Activated CD8-positive, alpha-beta T cell treated with anti-CD3 and anti-CD28 coated beads, Interleukin-2, amount 10 ng/mL, durations not matched to agents 7 days and 5 days (primary cell): ENCODE measurements around the gene TBC1D10A. TPM values are rescaled to one million over a fixed set of nuclear protein-coding genes. Genes with fewer than 3 reads are reported as not detected.
A peak's percentile ranks its signal among the peaks of the same experiment; 100 is the strongest.

Experiments
- ATAC-seq: fragments of 150-1000 bp; cut with Tn5 transposase; one replicate; pipeline ENCODE4 v1.10.0; 2021; ENCODE audit warnings: moderate library complexity
- CTCF ChIA-PET: fragments of 350-600 bp; sonication (Branson Sonifier 250); formaldehyde crosslinking; loops from one replicate; lab custom pipeline; 2021; ENCODE audit warnings: antibody characterized with exemption; lab: Charles Lee
- POLR2A ChIA-PET: fragments of 350-600 bp; sonication (Branson Sonifier 250); formaldehyde crosslinking; loops from one replicate; lab custom pipeline; 2021; ENCODE audit warnings: antibody characterized with exemption; lab: Charles Lee
- DNase-seq: peaks from one replicate; pipeline ENCODE4 v3.0.0-alpha.2; 2020
- H3K27ac Mint-ChIP-seq: one replicate; pipeline ENCODE4 v1.8.0; 2021; ENCODE audit warnings: mild to moderate bottlenecking, mixed read lengths
- H3K27me3 Mint-ChIP-seq: one replicate; pipeline ENCODE4 v1.8.0; 2021; ENCODE audit warnings: low read depth, mixed read lengths
- H3K36me3 Mint-ChIP-seq: one replicate; pipeline ENCODE4 v1.8.0; 2021; ENCODE audit warnings: low read depth, mixed read lengths
- H3K4me1 Mint-ChIP-seq: one replicate; pipeline ENCODE4 v1.8.0; 2021; ENCODE audit warnings: low read depth, mixed read lengths
- H3K4me3 Mint-ChIP-seq: one replicate; pipeline ENCODE4 v1.8.0; 2021; ENCODE audit warnings: mild to moderate bottlenecking, mixed read lengths
- H3K9me3 Mint-ChIP-seq: one replicate; pipeline ENCODE4 v1.8.0; 2022; ENCODE audit warnings: mixed read lengths; ENCODE audit not compliant: insufficient read depth
- total RNA-seq, 2 experiments: library from RNA; stranded (reverse); gene quantifications; one replicate each; pipeline ENCODE4 v1.2.3, GENCODE V29; 2021

TBC1D10A gene
- total RNA-seq, 2 experiments from 2014 or later: 47.6 to 49.2 TPM

DNA sequence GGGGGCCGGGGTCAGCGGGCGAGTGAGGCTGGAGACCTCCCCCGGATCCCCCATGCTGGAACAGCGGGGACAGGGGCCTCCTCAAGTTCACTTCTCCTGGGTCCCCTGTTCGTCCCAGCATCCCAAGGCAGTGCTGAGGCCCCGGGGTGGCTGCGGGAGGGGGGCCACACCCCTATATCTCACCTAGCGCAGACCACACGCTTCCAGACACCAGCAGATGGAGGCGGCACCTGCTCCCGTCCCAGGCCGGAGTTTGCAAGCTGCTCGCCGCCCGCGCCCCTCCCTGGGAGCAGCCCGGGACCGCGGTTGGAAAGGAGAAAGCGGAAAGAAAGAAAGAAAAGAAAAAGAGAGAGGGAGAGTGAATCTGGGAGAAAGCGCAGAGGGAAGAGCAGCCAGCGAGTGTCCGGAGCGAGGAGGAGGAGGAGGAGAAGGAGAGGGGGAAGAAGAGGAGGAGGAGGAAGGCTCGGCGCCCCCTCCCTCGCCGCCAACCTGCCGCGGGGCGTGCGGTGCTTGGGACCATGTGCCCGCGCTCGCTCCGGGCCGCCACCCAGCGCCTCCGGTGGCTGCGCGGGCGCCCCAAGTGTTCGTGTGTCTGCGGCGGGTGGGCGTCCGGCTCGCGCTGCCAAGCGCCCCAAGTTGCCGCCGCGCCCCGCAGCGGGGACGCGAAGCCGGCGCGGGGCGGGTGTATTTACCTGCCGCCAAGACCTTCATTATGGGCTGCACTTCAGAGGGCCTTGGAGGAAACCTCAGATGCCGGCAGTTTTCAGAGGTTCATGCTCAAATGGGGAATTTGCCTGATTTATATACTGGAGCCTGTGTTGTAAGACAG is 80.5 kb downstream of the TBC1D10A start, which contains the start of gene LIF:
TSS of gene LIF (minus strand) at position 775 of the 829 bp plus-strand sequence. CDS start at position 711, 64 bp downstream.
- CTCF ChIA-PET: interaction anchor here (0.6 to 2.6 kb wide), 5 partner anchors 68 to 146 kb away, joined by 3 to 7 read pairs (median 6); no protein-coding TSS in a partner anchor
- POLR2A ChIA-PET: interaction anchor here (1.0 to 4.7 kb wide), 8 partner anchors 26 to 138 kb away, joined by 3 to 21 read pairs (median 5); no protein-coding TSS in a partner anchor
- H3K9me3 Mint-ChIP-seq: no peaks in the 10 kb centered on the region
- peaks cover 74% of the 10 kb centered on the region for H3K4me1 Mint-ChIP-seq
- H3K36me3 Mint-ChIP-seq: peaks cover 54% of the 10 kb centered on the region
- peak within 1 kb of the TSS; percentile 99 for H3K4me3 Mint-ChIP-seq
- peak; percentile 76 for DNase-seq
- H3K27ac Mint-ChIP-seq: peak within 1 kb of the TSS; percentile 98
- no peaks in the 10 kb centered on the region for H3K27me3 Mint-ChIP-seq
- peak; percentile 64 for ATAC-seq

- Mint-ChIP-seq H3K4me1 (peaks cover 77% of the 10 kb centered on the region), H3K36me3 (peaks cover 62% of the 10 kb centered on the region), H3K27me3 (no peaks in the 10 kb centered on the region), H3K27ac (peak overlapping the region; percentile 98), H3K4me3 (peak overlapping the region; percentile 99), H3K9me3 (no peaks in the 10 kb centered on the region)
- CTCF ChIA-PET: interaction anchor here (1.0 to 2.6 kb wide), 6 partner anchors 9 to 145 kb away, joined by 3 to 12 read pairs (median 6); no protein-coding TSS in a partner anchor
- no peak for DNase-seq
- POLR2A ChIA-PET: interaction anchor here (1.0 to 4.7 kb wide), 8 partner anchors 11 to 137 kb away, joined by 3 to 21 read pairs (median 5); no protein-coding TSS in a partner anchor
- peak; percentile 1 for ATAC-seq
Observed at GRCh38 chr22:30245181-30245984, 81.4 kb downstream of the TBC1D10A start.

GRCh38 chr22:30244641-30245040 is 82.1 kb downstream of the TBC1D10A start:
- no peaks in the 10 kb centered on the region for H3K27me3 Mint-ChIP-seq
- H3K27ac Mint-ChIP-seq: peak overlapping the region; percentile 98
- H3K4me3 Mint-ChIP-seq: peak overlapping the region; percentile 99
- DNase-seq: no peak
- peaks cover 66% of the 10 kb centered on the region for H3K36me3 Mint-ChIP-seq
- POLR2A ChIA-PET: interaction anchor here (1.5 to 4.7 kb wide), 4 partner anchors 11 to 66 kb away, joined by 3 to 21 read pairs (median 6); no protein-coding TSS in a partner anchor
- no peaks in the 10 kb centered on the region for H3K9me3 Mint-ChIP-seq
- CTCF ChIA-PET: interaction anchor here (1.0 to 2.6 kb wide), 4 partner anchors 8 to 145 kb away, joined by 3 to 12 read pairs (median 6); no protein-coding TSS in a partner anchor
- H3K4me1 Mint-ChIP-seq: peaks cover 73% of the 10 kb centered on the region
- no peak for ATAC-seq

DNA sequence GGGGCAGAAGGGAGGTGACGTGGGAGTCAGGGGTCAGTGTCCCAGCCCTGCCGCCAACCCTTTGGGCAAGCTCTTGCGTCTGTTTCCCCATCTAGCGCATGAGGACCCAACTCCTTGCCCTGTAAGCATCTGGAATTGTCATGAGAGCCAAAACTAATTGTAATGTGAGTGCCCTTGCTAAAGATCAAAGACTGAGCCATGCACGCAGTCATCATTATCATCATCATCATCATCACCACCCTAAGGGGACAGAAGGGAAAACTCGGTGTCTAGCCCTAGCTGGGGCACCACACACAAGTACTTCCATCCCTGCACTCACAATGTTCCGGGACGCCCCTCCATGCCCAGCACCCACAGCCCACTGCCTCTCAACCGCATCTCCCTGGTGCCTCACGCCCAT is 82.7 kb downstream of the TBC1D10A start:
- CTCF ChIA-PET: interaction anchor here (1.0 to 2.3 kb wide), 3 partner anchors 19 to 155 kb away, joined by 4 to 12 read pairs (median 4); no protein-coding TSS in a partner anchor
- H3K4me1 Mint-ChIP-seq: peaks cover 73% of the 10 kb centered on the region
- peaks cover 70% of the 10 kb centered on the region for H3K36me3 Mint-ChIP-seq

DNA sequence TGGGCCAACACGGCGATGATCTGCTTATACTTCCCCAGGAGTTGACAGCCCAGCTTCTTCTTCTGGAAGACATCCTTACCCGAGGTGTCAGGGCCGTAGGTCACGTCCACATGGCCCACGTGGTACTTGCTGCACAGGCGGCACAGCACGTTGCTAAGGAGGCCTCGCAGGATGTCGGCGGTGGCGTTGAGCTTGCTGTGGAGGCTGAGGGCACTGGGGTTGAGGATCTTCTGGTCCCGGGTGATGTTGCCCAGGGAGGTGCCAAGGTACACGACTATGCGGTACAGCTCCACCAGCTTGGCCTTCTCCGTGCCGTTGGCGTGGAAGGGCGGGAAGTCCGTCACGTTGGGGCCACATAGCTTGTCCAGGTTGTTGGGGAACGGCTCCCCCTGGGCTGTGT is 83.1 kb downstream of the TBC1D10A start:
- H3K9me3 Mint-ChIP-seq: no peaks in the 10 kb centered on the region
- ATAC-seq: no peak
- peak overlapping the region; percentile 98 for H3K27ac Mint-ChIP-seq
- CTCF ChIA-PET: interaction anchor here (0.6 to 2.3 kb wide), 4 partner anchors 11 to 154 kb away, joined by 3 to 12 read pairs (median 4); no protein-coding TSS in a partner anchor
- peak overlapping the region; percentile 99 for H3K4me3 Mint-ChIP-seq
- no peaks in the 10 kb centered on the region for H3K27me3 Mint-ChIP-seq
- no peak for DNase-seq
- H3K36me3 Mint-ChIP-seq: peaks cover 73% of the 10 kb centered on the region
- POLR2A ChIA-PET: interaction anchor here (1.5 to 4.7 kb wide), 2 partner anchors 10 to 23 kb away, joined by 3 to 21 read pairs; no protein-coding TSS in a partner anchor
- H3K4me1 Mint-ChIP-seq: peaks cover 73% of the 10 kb centered on the region

More for the DNA sequence above, 82.7 kb downstream of the TBC1D10A start:
- POLR2A ChIA-PET: interaction anchor here (1.5 to 4.7 kb wide), 2 partner anchors 10 to 23 kb away, joined by 3 to 21 read pairs; no protein-coding TSS in a partner anchor
- no peaks in the 10 kb centered on the region for H3K9me3 Mint-ChIP-seq
- DNase-seq: no peak
- no peak for ATAC-seq
- peak overlapping the region; percentile 98 for H3K27ac Mint-ChIP-seq
- no peaks in the 10 kb centered on the region for H3K27me3 Mint-ChIP-seq
- peak overlapping the region; percentile 99 for H3K4me3 Mint-ChIP-seq

Other genes with a start within 250 kb of the TBC1D10A start
- not detected for gene HORMAD2, start 246.5 kb downstream of the TBC1D10A start, total RNA-seq
- 100 to 1,000 TPM; 532 to 569 TPM for gene LIF, start 80.2 kb downstream of the TBC1D10A start, total RNA-seq
- gene OSM, start 60.1 kb downstream of the TBC1D10A start, total RNA-seq: 100 to 1,000 TPM; 135 to 140 TPM
- 10 to 100 TPM; 24.5 to 25.4 TPM for gene CASTOR1, start 37.4 kb downstream of the TBC1D10A start, total RNA-seq
- gene SF3A1, start 30.0 kb upstream of the TBC1D10A start, total RNA-seq: 100 to 1,000 TPM; 211 to 246 TPM
- gene CCDC157, start 30.1 kb upstream of the TBC1D10A start, total RNA-seq: 1 to 10 TPM; 4.3 to 5.0 TPM
- 10 to 100 TPM; 12.0 to 14.6 TPM for gene RNF215, start 60.5 kb upstream of the TBC1D10A start, total RNA-seq
- gene SEC14L2, start 70.1 kb upstream of the TBC1D10A start, total RNA-seq: 10 to 100 TPM in 1 of 2 experiments, 1 to 10 TPM in 1; 9.7 to 13.1 TPM
- 10 to 100 TPM; 67.4 to 68.0 TPM for gene MTFP1, start 98.8 kb upstream of the TBC1D10A start, total RNA-seq
- not detected for gene SEC14L3, start 145.1 kb upstream of the TBC1D10A start, total RNA-seq
- gene SEC14L4, start 178.8 kb upstream of the TBC1D10A start, total RNA-seq: not detected
- gene SEC14L6, start 219.8 kb upstream of the TBC1D10A start, total RNA-seq: not detected
- not detected for gene GAL3ST1, start 247.7 kb upstream of the TBC1D10A start, total RNA-seq